Measurements from ENCODE around the gene KRT76.
"Not testable (repeated sequence)": the region's sequence is repeated elsewhere in the genome, so short reads cannot be mapped to it uniquely, and the experiment has no call there.

Gene KRT76

GRCh38 chr12:52797529-52797894 lies 20.4 kb upstream of the KRT76 start:
- no peak for DNase-seq (ENCODE audit: low spot score)

GRCh38 chr12:52796839-52797528 lies 19.8 kb upstream of the KRT76 start:
- DNase-seq (ENCODE audit: low spot score) = no peak

GRCh38 chr12:52796429-52796794 lies 19.3 kb upstream of the KRT76 start:
- no peak for DNase-seq (ENCODE audit: low spot score)

- no peak for DNase-seq (ENCODE audit: low spot score)
Observed at GRCh38 chr12:52795694-52796428, 18.7 kb upstream of the KRT76 start, which contains the start of gene KRT3. Gene KRT3 (minus strand): TSS chr12:52796117. CDS start chr12:52796042, 75 bp downstream.

DNA sequence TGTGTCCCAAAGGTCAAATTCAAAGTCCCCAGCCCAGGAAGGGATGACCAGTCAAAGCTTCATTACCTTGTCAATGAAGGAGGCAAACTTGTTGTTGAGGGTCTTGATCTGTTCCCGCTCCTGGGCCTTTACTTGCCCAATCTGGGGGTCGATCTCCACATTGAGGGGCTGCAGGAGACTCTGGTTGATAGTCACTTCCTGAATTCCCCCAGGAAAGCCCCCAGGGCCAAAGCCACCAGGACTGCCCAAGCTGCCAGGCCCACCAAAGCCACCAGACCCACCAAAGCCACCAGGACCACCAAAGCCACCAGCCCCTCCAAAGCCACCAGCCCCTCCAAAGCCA lies 18.2 kb upstream of the KRT76 start:
- DNase-seq (ENCODE audit: low spot score) = not testable (repeated sequence)

DNA sequence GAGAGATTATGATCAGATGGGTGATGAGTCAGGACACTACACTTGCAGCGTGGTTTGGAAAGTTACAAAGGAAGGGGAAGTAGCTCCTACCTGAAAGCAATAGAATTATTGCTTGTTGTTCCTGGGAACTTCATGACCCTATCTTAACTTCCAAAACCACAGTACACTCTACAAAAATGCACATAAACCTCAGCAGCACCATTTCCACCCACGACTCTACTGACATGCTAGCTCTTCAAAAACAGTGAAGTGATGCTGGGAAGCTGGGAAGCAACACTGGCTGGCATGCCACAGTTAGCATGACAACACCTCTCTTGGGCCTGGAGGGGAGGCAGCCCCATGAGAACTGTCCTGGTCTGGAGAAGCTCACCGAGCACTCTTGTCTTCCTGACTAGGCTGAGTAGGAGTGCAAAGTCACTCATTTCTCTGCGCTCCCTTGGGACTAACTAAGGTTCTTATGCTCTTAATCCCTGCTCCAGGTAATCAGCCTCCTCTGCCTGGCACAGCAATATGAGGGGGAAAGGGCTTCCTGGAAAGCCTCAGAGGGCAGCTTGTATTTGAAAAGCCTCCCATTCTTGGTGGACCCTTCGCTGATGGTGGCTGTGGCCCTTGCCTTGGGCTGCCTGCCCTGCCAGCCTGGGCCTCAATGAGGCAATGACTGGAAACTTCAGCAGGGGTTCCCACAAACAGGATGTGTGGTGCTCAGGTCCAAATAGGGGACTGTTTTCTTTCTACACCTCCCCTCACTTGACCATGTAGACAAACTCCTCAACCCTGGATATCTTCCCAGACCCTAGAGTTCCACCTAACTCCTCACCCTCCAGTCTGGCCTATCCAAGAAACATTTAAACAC lies 17.6 kb upstream of the KRT76 start:
- DNase-seq (ENCODE audit: low spot score) = no peak

DNA sequence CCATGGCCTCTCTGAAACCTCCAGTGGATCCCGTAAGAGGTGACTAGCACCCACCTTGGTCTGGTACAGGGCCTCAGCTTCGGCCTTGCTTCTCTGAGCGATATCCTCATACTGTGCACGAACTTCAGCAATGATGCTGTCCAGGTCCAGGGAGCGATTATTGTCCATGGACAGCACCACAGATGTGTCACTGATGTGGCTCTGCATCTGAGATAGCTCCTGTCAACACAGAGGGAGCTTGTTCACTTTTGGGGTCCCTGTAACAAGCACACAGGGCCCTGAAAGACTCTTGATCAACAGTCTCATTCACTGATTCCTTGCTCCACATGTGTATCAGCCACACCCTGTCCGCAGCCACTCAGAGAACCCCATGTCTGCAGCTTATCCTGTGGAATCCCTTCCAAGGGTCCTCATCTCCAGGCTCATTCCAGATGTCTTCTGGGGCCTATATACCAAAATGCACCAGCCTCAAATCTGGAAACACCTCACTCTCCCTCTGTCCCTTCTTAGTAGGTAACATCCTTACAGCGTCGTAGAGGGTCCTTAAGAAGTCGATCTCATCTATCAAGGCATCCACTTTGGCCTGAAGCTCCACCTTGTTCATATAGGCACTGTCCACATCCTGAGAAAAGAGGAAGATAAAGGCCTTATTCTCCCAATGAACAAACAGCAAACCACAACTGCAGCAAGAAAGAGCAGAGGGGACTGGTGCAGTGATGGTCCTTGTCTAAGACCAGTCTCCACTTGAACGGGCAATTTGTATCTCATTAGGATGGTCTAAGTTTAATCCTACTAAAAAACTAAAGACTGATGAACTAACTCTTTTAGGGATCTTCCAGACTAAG lies 15.3 kb upstream of the KRT76 start:
- no peak for DNase-seq (ENCODE audit: low spot score)

DNA sequence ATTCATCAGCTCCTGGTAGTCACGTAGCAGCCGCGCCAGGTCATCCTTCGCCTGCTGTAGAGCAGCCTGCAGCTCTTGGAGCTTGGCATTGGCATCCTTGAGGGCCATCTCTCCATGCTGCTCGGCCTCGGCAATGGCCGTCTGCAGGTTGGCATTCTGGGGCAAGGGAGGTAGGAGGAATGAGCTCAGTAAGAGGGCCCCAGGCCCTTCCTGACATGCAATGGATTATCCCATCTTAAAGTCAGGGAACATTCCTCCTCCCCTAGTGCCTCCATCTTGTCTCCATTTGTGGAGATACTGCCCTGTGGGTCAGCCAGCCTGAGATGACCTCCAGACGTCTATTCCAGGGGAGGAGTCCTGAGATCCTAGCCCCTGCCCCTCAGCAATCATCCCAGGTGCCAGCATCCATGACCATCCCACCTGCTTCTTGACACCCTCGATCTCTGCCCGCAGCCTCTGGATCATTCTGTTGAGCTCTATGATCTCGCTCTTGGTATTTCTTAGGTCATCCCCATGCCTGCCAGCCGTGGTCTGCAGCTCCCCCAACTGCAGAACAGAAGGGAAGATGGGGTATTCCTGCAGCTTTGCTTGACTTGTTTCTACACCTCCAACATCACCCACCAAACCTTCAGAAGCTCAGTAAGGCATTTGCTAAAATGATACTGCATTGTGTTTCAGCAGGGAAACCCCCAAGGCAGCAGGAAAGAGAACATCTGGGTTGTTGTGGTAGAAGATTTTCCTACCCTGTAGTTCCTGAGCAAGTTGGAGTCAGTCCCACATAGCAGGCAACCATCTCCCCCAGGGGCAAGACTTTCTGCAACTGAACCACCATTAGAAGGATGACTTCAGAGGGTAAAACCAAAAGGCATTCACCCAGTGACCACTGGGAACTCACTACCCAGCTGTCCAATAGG lies 14.4 kb upstream of the KRT76 start:
- no peak for DNase-seq (ENCODE audit: low spot score)

GRCh38 chr12:52790427-52791270 lies 13.5 kb upstream of the KRT76 start:
- DNase-seq (ENCODE audit: low spot score) = no peak

- DNase-seq (ENCODE audit: low spot score) = no peak
Observed at GRCh38 chr12:52789637-52790426, 12.7 kb upstream of the KRT76 start.

DNA sequence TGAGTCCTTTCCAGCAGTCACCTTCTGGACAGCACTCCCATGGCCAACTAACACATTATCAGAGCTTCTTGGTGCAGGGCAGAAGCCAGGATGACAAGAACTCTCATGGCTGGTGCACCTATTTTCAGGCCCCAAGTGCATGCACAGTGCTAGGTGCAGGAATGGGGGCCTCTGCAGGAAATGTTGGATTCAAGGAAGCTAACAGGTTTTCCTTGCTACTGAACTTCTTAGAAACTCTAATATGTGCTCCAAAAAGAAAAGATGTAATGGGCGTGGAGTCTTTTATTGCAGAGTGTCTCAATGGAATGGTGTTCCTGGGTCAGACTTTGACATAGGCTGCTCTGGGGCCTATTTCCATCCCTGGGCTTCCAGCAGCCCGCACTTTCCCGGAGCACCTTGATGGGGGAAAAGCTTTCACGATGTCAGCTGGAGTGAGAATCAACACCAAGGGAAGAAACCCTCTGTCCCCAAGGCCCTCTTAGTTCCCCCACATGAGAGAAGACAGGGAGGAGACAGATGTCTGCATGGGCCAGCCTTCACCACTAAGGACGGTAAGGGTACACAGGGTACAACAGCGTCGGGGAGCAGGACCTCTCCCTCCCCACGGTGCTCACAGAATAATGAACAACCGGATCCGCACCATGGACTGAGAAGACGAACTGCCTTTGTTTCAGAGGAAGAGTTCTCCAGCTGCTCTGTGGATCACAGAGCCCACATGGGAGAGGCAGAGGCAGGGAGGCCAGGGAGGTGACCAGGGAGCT lies 11.9 kb upstream of the KRT76 start:
- DNase-seq (ENCODE audit: low spot score) = no peak

GRCh38 chr12:52788192-52788875 lies 11.2 kb upstream of the KRT76 start:
- DNase-seq (ENCODE audit: low spot score) = no peak

DNA sequence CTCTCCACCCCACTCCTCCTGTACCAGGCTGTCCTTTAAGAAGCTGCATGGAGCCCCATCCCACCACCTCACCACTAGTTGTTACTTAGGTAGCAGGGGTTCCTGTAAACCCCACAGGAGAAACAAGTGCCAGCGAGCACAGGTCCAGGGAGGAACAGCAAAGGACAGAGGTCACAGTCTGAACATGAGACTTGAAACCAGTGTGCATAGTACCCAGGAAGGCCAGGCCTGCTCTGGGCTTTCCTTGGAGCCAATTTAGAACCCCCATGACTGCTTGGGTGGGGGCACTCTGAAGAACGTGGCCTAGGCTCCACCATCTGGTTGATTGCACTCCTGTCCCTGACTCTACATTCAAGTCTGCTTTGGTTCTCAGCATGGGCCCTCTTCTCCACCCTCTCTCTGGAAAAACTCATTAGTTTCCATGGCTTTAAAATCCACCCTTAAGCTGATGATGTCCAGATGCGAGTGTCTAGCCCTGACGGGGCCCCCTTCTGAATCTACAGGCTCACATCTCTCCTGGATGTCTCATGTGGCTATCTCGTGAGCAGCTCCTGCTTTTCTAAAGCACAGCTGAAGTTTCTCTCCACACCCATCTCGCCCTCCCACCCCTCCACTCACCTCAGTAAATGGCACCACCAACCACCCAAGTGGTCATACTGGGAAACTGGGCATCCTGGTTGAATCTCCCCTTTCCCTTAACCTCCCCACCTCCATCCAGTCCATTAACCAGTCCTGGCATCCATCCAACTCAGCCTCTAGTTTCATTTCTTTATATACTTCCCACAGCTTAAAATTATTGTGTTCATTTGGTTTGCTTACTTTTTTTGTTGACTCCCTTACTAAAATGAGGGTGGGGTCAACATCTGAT lies 10.4 kb upstream of the KRT76 start:
- DNase-seq (ENCODE audit: low spot score) = no peak

- no peak for DNase-seq (ENCODE audit: low spot score)
Observed at GRCh38 chr12:52784909-52785308, 7.8 kb upstream of the KRT76 start.

DNA sequence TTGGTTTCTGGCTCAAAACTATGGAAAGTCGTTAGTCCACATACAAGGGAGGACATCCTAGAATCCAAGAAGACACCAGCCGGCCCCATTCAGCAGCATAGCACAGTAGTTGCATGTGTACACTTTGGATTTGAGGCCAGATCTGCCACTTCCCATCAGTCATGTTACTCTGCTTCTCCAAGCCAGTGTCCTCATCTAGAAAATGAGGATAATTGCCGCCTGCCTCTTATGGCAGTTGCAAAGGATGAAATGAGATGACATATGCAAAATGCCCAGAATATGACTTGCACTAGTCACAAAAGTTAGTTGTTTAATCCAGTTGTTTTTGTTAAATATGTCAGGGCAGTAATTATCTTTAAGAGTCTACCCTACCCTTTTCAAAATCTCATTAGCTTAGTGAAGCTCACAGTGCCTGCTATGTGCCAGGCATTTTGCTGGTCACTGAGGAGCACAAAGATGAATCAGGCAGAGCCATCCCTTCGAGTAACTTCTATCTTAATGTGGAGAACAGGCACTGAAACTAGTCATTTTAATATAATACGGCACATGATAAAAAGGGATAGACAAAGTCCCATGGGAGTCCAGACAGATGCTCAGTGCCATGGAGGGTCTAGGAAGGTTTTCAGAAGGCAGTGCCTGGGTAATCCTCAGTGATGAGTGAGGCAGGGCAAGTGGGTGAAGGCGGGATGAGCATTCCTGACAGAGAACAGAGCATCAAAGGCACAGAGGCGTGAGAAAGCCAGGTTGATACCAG lies 6.6 kb upstream of the KRT76 start:
- DNase-seq (ENCODE audit: low spot score) = no peak

GRCh38 chr12:52782502-52782901 lies 5.4 kb upstream of the KRT76 start:
- DNase-seq (ENCODE audit: low spot score) = no peak

All from globus pallidus (tissue), 1 donor.